Measurements from ENCODE around the gene PCDHA8. TPM values are rescaled to one million over a fixed set of nuclear protein-coding genes. Genes with fewer than 3 reads are reported as not detected.

The PCDHA8 gene
- total and polyA plus RNA-seq, 2 of the 8 experiments (the other 6 are each of a cell fraction or from before 2014, with no cell fraction given), result 0.14 to 0.52 TPM

DNA sequence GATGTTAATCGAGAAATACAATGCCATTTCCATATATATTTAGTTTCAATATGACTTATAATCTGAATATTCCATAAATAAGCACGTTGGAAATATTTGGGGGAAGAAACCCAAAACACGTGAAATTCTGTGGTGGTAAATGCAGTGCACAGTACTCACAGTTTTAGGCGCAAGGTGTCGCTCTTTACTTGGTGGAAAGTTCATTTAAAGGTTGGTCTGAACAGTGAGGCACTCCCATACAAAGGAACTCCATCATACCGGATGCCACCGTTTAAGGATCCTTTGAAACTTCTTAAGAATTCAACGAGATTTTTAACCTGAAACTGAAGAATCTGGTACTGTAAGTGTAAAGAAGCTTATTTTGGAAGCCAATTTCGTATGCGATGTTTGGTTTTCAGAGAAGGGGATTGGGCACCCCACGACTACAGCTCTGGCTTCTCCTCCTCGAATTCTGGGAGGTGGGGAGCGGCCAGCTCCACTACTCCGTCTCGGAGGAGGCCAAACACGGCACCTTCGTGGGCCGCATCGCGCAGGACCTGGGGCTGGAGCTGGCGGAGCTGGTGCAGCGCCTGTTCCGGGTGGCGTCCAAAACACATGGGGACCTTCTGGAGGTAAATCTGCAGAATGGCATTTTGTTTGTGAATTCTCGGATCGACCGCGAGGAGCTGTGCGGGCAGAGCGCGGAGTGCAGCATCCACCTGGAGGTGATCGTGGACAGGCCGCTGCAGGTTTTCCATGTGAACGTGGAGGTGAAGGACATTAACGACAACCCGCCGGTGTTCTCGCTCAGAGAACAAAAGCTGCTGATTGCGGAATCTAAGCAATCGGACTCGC is 28.0 kb downstream of the PCDHA8 start, which contains the start of gene PCDHA11 (continued):
- TF ChIP-seq, protein P1, sequence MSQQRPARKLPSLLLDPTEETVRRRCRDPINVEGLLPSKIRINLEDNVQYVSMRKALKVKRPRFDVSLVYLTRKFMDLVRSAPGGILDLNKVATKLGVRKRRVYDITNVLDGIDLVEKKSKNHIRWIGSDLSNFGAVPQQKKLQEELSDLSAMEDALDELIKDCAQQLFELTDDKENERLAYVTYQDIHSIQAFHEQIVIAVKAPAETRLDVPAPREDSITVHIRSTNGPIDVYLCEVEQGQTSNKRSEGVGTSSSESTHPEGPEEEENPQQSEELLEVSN (IDR thresholded peaks at IDR 0.05), result no peak; the same call in 1 of the 2 replicates
- TF ChIP-seq POLR2A (IDR thresholded peaks at IDR 0.05; ENCODE audit: control extremely low read depth in 1 of 2, low read depth in 2 of 2, low read length in 2 of 2) (peak in 1 of 2 experiments; percentile 46; a peak in 2 of 3 replicates), ASH2L (IDR thresholded peaks at IDR 0.05; ENCODE audit: low read length) (peak; percentile 48), TEAD4 (IDR thresholded peaks at IDR 0.05; ENCODE audit: low read depth, low read length) (peak; percentile 56; the same call in 1 of the 2 replicates), HDAC6 (IDR thresholded peaks at IDR 0.05; ENCODE audit: low read depth, low read length) (no peak), JUN (IDR thresholded peaks at IDR 0.05; ENCODE audit: low read depth, low read length) (no peak), EGR1 (IDR thresholded peaks at IDR 0.05; ENCODE audit: borderline replicate concordance, low read depth, low read length) (no peak), POU5F1 (IDR thresholded peaks at IDR 0.05; ENCODE audit: low read depth, low read length) (no peak), TAF1 (IDR thresholded peaks at IDR 0.05; ENCODE audit: low read depth, low read length) (peak; percentile 52; the same call in 1 of the 2 replicates), PHF8 (conservative IDR thresholded peaks at IDR 0.05; ENCODE audit: low read depth, low read length) (0 out of 2 replicates have a peak, but pooled peaks have one; percentile 33), POLR2AphosphoS5 (IDR thresholded peaks at IDR 0.05; ENCODE audit: low read depth, low read length) (no peak), SIN3A (conservative IDR thresholded peaks at IDR 0.05 in 1 of 2, IDR thresholded peaks at IDR 0.05 in 1 of 2; ENCODE audit: low read depth in 1 of 2, low read length in 2 of 2) (0 out of 4 replicates have a peak, but pooled peaks of 1 of the 2 experiments have one; percentile 25), NANOG (IDR thresholded peaks at IDR 0.05; ENCODE audit: insufficient read depth, low read depth, low read length, poor library complexity, severe bottlenecking) (no peak), EP300 (IDR thresholded peaks at IDR 0.05; ENCODE audit: borderline replicate concordance in 1 of 2, low read depth in 2 of 2, low read length in 2 of 2) (no peak), ZNF274 (IDR thresholded peaks at IDR 0.05; ENCODE audit: borderline replicate concordance, extremely low read depth, low read length) (no peak), MAFK (IDR thresholded peaks at IDR 0.05; ENCODE audit: low read depth, low read length) (no peak), CHD1 (IDR thresholded peaks at IDR 0.05; ENCODE audit: low read depth, low read length) (no peak), HDAC2 (IDR thresholded peaks at IDR 0.05; ENCODE audit: borderline replicate concordance in 1 of 2, low read depth in 2 of 2, low read length in 2 of 2) (no peak)
- TF ChIP-seq, protein P2, sequence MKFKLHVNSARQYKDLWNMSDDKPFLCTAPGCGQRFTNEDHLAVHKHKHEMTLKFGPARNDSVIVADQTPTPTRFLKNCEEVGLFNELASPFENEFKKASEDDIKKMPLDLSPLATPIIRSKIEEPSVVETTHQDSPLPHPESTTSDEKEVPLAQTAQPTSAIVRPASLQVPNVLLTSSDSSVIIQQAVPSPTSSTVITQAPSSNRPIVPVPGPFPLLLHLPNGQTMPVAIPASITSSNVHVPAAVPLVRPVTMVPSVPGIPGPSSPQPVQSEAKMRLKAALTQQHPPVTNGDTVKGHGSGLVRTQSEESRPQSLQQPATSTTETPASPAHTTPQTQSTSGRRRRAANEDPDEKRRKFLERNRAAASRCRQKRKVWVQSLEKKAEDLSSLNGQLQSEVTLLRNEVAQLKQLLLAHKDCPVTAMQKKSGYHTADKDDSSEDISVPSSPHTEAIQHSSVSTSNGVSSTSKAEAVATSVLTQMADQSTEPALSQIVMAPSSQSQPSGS (IDR thresholded peaks at IDR 0.05; ENCODE audit: low read length), result no peak
- TF ChIP-seq, protein P3, sequence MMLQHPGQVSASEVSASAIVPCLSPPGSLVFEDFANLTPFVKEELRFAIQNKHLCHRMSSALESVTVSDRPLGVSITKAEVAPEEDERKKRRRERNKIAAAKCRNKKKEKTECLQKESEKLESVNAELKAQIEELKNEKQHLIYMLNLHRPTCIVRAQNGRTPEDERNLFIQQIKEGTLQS (IDR thresholded peaks at IDR 0.05; ENCODE audit: insufficient read depth, low read depth, low read length), result no peak
